DMS153 (cell line): Measurements from ENCODE around the gene TRIO.
A peak's percentile ranks its signal among the peaks of the same experiment; 100 is the strongest.

Experiments
- DNase-seq: peaks from one replicate; lab custom pipeline; 2025; lab: John Stamatoyannopoulos, UW

TRIO gene

DNA sequence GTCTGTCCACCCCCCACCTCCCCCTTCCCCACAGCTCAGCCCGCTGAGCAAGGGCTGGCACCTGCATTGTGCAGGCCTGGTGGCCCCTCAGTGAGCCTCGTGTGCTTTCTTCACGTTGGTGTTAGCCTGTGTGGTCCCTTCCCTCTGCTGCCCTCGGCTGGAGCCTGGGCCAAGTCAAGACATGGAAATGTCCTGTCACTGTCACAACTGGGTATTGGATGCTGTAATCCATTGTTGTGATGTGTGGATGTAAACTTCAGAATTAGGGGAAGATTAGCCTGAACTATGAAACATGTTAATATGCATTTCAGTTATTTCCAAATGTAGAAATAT lies 103.9 kb downstream of the TRIO start:
- DNase-seq: no peak

DNA sequence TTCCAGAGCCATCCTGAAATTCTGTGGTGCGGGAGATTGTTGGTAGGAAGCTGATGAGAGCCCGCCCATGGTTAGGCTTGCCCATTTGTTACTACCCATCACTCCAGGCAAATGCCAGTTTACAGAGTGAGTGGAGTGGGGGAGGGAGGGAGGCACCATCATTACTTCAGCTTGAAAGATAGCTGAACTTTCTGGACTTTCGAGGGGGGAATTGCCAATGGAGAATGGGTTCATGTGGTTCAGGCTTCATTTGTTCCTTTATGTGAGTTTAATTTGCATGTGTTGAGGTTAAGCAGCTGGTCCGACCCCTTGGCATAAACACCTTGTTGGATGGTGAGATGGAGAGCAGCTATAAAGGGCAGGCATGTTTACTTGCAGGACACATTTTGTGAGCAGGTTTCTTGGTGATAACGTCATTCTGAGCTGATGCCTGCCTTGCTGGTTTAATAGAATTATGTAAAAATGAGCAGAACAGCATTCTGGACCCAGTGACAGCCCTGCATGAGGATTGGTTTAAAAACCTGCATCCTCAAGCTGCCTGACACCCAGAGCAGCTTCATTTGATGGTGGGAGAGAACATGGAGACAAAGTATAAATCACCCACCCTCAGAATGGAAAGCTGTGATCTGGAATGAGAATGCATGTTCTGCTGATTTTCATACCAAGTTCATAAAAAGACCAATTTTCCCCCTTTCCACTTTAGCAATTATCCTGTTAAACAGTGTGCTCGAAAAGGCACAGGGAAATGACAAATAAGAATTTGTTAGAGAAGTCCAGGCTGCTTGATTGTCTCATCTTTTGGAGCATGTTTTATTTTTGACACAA lies 106.3 kb downstream of the TRIO start:
- DNase-seq: no peak

DNA sequence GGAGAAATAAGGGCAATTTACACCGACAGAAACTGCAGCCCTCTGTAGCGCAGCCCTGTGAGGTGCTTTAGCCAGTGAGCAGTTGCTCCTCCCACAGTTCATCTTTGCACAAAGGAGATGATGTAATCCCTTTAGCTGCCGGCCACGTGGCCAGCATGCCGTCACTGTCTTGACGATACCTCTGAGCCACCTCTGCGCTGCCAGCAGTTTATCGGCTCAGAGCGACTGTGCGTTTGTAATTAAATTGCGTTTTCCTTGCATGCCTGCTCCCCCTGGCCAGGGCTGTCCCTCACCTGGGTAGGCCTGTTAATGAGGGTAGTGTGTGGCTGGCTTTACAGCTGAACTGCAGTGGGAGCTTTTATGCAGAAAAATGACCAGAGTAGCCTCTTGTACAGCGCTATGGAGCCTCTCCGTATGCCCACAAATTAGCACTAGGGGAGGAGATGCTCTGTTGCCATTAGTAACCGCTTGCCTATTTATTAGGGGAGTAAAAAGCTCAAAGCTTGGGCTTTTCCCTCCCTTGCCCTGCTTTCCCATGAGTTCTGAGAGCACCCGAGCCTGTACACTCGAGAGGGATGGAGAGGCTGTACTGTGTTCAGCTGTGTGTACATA lies 107.0 kb downstream of the TRIO start:
- peak; percentile 87 for DNase-seq

DNA sequence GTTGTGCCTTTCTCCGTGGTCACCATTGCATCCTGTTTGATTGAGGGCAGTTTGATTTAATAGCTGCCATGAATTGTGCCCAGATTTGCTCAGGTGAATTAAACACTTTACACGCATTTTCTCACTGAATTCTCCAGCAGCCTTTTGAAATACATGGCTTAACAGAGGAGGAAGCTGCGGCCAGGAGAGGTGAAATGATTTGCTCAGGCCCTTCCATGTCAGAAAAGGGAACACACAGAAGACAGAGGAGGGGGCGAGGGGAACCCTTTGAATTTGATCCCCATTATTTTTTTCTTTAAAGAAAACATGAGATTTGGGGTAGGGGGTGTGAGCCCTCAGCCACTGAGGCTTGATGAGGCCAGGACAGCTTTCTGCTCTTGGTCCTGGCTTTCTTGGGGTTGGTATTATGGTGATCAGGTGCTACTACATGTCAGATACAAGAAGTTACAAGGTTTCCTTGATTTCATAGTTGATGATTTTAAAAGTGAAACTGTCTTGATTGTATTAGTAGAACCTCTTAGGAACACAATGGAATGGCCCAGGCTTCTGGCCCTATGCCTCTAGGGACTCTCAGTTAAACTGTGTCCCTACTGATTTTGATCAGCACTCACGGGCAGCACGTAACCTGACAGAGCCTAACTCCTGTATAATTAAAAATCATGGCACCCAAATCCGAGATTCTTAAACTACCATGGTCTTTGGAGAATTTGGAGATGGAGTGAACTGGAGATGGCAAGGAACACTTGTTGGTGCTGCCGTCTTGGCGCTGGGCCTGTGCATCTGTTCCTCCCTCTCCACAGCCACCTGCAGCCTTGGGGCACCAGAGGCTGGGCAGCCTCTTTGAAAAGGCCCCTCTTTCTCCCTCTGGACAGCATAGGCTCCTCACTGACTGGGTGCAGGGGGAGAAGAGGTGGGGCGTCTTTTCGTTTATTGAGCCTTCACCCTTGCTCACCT lies 107.9 kb downstream of the TRIO start:
- DNase-seq: no peak

DNA sequence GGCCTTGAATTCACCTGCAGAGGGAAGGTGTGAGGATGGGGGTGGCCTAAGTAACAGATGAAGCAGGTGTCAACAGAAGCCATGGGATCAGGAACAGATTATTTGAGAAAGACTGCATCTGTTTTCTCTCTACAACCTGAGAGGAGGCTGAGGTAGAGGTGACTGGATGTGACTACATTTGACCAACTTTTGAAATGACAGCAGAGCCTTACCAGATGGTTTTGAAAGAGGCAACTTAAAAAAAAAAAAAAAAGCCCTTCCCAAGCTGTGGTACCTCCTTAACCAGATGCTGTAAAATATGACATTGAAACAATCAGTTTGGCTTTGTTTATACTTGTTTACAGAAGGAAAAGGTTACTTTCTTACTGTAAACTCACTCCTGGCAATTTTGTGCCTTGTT lies 108.6 kb downstream of the TRIO start:
- DNase-seq: no peak

DNA sequence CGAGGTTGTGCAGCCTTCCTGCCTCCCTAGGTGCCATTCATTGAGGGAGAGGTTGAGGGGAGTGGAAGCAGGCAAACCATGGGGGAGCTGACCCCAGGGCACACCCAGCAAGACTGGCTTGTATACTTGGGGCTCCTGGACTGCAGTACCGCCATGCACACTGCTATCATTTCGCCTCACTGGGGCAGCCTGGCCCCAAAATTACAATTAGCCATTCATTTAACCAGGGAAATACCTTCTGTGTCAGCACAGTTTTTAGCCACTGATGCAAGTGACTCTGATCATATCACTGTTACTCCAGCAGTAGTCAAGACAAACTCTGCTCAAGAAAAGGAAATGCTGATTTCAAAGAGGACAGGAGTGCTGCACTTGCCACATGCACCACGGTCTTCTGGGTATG lies 109.7 kb downstream of the TRIO start:
- DNase-seq: no peak

DNA sequence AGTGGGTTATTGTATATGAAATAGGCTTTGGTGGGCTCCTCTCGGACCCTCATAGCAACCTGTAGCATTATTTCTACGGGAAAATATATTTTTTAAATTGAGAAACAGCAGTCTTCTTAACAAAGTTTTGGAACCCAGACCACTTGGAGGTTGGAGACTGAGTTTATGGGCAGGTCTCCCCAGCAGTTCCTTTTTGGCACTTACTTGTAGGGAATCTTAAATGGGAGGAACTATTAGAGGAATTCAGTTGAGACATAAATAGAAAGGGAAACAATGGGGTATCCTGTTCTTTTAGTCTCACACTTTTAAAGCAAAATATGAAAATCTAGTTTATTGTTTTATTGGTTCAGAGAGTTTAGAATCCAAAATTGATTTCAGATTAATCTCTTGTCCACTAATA lies 111.5 kb downstream of the TRIO start:
- DNase-seq: no peak

DNA sequence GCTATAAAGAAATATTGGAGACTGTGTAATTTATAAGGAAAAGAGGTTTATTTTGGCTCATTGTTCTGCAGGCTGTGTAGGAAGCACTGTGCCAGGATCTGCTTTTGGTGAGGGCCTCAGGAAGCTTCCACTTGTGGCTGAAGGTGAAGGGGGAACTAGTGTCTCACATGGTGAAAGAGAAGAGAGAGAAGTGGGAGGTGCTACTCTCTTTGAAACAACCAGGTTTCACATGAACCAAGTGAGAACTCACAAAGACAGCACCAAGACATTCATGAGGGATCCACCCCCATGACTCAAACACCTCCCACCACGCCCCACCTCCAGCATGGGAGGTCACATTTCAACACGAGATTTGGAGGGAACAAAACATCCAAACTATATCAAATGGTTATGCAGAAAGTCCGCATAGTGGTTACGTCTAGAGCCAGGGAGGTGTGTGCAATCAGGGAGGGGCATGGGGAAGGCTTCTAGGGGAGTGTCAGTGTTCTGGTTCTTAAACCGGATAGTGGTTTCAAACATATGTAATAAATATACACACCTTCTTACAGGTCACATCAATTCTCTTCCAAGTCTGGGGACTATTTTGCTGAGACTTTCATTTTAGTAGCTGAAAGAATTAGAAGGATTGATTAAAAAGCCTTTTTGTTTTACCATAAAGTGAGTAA lies 113.0 kb downstream of the TRIO start:
- DNase-seq: no peak

DNA sequence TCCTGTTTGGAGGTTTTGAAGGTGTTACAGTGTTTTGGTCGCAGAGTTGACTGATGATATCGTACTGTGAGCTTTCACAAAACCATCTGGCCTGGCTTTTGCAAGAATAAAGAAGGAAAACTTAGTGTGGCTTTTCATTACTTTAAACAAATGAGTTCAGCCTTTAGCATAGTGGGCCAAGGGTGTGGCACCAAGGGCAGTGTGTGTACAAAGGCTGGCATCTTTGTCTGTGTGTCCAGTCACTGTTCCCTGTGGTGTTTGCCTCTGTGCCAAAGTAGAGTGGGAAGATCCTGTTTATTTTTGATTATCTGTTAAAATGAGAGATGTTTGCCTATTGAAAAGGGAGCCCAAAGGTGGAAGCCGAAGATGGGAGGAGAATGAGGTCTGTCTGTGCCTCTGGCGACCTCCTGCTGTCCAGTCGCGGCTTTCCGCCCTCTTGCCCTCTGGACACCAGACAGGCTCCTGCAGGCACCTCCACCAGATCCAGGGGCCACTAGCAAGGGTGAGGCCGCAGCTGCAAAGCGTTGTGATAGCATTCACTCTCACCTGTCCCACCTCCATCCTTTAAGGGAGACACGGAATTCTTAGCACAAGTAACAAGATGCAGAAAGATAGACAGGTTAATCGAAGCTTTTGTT lies 113.7 kb downstream of the TRIO start:
- DNase-seq: no peak

DNA sequence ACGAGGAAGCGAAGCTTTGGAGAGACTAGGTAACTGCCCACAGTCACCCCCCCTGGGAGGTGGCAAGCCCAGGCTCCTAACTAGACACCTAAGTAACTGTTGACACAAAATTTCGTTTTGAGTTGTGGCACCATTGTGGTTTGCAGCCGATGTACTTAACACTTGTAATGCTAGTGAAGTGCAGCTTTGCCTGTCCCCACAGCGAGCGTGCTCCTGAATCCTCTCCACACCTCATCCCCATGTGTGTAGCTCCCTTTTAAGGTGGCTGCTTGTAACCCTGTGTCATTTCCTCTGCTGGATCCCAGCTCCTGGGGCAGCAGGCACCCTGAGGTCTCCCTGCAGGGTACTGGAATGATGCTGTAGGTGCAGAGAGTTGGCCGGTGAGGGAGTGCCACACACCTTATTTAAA lies 114.9 kb downstream of the TRIO start:
- no peak for DNase-seq

DNA sequence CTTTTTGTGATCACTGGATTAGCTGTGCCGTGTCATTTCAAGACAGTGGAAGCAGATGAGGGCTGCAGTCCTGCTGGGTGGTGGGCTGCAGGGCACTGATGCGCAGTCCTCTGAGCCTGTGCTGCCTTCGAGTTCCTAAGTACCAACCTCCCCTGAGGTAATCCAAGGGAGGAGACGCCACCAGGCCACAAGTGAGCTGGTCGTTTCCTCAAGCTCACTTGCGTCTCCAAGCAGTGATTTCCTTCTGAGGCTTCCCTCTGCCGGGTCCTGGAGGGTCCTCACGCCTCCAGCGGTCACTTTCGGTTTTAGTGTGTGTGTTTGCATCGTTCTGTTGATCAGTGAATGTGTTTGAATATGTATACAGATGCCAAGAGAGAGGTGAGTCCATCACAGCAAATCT lies 115.7 kb downstream of the TRIO start:
- no peak for DNase-seq

DNA sequence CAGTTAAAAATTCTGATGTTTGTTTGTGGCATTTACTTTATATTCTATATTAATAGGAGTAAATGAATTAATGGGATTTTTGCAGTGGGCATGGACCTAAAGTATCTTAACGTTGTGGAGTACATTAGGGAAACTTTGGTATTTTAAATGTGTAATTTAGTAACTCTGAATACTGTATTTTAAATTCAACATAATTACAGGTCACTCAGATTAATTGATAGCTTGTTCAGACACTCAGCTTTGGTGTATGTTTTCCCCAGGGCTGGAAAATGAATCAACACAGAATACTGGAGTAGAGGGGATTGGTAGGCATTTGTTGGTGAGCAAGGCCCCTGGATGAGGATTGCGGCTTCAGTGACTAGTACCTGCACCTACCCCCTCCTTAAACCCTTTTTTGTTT lies 117.5 kb downstream of the TRIO start:
- DNase-seq: no peak

DNA sequence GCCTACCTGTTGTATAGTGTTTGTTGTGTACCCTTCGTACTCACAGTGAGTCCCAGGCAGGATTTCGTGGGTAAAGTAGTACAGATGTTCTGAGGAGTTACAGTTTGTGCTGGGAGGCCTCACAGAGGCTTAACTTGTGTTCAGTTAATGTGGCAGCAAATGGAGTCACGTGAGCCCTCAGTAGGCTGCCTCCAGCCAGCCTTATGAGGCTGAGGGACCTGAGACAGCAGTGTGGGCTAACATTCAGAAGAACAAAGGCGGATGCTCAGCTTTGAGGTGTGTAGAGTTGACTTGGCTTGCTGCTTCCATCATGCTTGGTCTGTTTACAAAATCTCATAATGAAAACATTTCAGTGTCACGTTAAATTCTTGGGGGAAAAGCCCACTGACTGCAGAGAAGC lies 118.1 kb downstream of the TRIO start:
- no peak for DNase-seq

DNA sequence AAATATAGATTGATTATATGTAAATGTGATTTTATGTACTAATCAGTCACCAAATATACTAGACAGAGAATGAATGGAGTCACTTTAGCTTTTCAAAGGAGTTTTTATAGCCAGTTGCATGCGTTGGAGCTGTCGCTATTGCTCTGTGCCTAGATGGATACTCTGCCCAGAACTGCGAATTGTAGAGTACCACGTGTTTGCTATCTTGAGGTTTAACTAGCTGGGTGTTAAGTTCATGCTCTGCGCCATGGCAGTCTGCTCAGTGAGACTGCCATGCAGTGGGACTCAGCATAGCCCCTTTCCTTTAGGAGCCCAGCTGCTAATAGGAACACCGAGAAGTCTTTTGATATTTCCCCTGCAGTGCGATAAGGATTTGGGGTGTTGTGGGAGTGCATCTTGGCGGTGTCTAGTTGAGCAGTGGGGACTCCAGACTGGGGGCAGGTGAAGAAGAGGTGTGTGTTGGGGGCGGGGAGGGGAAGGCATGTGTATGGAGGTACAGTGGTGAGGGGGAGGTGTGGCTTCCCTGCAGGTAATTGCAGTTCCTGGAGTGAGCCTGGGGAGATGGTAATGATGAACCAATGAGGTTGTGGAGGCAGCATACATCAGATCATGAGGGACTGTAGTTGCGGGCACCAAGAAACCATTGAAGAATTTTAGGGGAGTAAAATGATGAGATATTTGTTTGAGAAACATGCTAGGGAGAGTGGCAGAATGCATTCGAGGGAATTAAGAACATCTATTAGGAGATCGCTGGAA lies 118.9 kb downstream of the TRIO start:
- DNase-seq: no peak

DNA sequence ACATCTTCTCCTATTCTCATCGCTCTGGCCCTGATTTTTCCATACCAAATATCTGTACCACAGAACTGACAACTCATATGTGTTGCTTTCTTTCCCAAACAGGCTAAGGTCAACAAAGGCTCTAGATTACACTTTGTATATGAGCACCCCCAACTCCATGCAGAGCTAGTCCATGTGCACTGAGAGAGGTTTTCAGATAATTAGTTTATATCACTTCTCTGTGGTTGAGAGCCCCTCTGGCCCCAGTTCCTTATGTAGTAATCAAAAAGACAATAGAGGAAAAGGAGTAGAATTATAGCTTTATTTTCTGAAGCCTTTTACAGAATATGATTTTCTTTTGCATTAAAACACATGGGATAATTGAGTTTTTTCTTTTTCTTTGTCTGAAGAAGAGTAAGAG lies 120.0 kb downstream of the TRIO start:
- DNase-seq: no peak

DNA sequence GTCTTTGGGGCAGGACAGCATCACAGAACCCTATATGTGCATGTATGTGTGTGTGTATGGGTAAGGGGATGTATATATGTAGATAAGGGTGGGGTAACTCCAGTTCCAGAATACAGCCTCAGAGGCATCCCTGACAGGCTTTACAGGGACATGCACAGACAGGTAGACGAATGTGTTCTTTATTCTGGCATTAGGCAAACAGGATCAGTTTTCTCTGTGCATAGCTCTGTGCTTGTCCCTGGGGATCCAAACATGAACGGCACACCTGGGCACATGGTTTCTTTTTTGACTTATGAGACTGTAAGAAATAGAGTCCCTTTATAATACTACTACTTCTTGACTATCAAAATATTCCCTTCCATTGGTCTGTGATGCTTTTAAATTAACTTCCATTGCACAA lies 120.6 kb downstream of the TRIO start:
- peak; percentile 89 for DNase-seq

DNA sequence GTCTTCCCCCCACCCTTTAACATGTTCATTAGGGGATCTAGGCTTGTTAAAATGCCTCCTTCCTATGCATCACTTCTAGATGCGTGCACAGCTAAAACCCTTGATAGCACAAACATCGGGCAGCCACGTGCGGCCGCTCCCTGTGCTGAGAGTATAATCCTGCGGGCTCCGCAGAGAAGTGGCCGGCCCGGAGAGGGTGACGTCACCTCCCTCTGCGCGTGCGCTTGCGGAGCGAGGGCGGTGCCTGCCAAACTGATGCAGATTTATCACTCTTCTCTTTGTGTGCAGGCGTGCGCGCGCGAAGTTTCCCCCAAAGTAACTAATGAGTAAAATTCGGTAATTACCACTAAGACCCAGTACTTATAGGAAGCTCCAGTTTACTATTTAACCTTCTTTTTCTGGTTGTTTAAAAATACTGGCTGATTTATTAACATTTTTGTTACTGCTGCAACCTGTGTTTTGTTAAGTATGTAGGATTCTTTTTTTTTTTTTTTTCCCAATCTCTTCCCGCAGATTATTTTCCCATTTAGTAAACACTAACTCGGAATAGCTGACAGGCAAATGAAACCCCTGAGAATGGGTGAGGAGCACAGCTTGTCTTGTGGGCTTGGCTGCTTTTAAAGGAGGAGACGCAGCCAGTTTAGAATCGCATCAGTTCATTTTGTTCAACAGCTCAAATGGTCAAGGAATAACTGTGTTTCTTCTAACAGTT lies 121.6 kb downstream of the TRIO start:
- peak; percentile 96 for DNase-seq

DNA sequence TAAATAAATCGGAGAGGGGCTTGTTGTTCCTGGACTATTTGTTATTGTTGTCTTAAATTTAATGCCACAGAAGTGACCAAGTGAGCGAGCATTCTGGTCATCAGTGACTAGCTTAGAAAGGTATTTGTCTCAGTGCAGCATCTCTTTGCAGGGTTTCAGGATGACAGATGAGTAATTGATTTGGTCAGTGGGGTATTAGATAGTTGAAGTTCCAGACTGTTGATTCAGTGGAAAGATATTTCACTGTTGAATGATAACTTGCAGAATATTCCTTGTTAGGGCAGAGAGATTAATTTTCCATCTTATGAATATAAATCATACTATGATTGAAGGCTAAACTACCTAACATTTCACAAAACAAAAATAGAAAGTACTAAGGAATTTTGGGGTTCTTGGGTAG lies 122.4 kb downstream of the TRIO start:
- DNase-seq: no peak

DNA sequence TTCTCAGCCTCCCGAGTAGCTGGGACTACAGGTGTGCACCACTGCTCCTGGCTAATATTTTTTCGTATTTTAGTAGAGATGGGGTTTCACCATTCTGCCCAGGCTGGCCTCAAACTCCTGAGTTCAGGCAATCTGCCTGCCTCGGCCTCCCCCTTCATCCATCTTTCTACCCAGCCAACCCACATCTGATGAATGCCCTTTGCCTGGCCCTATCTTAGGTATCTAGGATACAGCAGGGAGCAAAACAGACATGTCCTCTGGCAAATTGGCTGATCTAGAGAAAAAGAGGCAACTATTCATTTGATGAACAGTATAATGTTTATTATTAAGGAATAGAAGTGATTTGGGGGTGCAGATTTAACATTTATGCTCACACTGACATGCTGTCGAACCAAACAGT lies 123.0 kb downstream of the TRIO start:
- no peak for DNase-seq

DNA sequence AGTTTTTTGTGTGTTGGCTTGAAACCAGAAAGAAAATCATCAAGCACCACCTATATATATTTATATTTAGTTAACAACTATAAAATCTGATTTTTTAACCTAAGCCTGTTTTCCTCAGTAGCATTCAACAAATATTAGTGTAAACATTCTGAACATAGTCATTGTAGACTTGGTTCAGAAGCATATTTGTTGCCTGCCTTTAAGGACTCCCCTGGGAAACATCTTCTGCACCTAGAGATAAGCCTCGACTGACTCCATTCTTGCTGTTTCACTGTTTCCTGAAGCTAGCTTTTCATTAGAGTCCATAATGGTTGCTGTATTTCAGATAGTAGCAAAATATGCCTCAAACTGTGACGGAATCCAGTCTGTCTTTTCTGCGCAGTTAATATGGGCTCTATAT lies 123.5 kb downstream of the TRIO start:
- no peak for DNase-seq
